Esophagus squamous epithelium (tissue), 4 donors: ENCODE results near the gene STYX.

Experiments
- CTCF ChIP-seq, 6 experiments: fragments of 450-650 bp in 4 of 6; fragments of 200-600 bp in 2 of 6; sonication (generic) in 2 of 6; IDR thresholded peaks; one replicate each; pipeline ENCODE4 v1.5.1; 2016 to 2019; ENCODE audit warnings: antibody characterized with exemption in 6 of 6, mild to moderate bottlenecking in 4 of 6, moderate library complexity in 4 of 6
- POLR2A ChIP-seq, 4 donors: fragments of 450-650 bp; IDR thresholded peaks; one replicate each; pipeline ENCODE4 v1.6.1; 2017; ENCODE audit warnings: antibody characterized with exemption in 4 of 4, mild to moderate bottlenecking in 4 of 4, moderate library complexity in 3 of 4

- TF ChIP-seq CTCF (IDR thresholded peaks at IDR 0.05) = no peak
- TF ChIP-seq POLR2A (IDR thresholded peaks at IDR 0.05) = no peak
These were observed 62.1 kb downstream of the STYX start for GRCh38 chr14:52792097-52792415.
